HG02678 (cell line): Measurements from ENCODE around the gene ZSCAN4.

Source experiments
- ATAC-seq: cut with Tn5 transposase; IDR thresholded peaks from one replicate; pipeline ENCODE4 v1.9.1; 2021; ENCODE audit warnings: mild to moderate bottlenecking, moderate library complexity; ENCODE audit not compliant: unreplicated experiment

Gene ZSCAN4

DNA sequence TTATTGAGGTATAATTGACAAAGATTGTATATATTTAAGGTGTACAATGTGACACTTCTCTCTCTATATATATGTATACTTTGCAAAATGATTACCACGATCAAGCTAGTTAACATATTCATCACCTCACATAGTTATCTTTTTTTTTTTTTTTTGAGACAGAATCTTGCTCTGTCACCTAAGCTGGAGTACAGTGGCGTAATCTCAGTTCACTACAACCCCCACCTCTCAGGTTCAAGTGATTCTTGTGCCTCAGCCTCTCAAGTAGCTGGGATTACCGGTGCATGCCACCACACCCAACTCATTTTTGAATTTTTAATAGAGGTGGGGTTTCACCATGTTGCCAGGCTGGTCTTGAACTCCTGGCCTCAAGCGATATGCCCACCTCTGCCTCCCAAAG lies 3.7 kb downstream of the ZSCAN4 start:
- no peak for ATAC-seq

DNA sequence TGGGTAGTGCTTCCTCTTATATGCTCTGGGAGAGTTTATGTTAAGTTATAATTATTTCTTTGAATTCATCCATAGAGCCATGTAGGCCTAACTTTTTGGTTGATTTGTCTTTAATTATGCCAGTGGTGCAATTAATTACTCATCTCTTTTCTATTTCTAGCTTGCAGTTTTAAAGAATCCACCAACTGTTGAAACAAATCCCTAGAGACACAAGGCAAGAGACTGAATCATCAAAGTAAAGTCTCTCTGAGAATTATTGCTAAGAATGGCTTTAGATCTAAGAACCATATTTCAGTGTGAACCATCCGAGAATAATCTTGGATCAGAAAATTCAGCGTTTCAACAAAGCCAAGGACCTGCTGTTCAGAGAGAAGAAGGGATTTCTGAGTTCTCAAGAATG lies 7.1 kb downstream of the ZSCAN4 start:
- ATAC-seq = no peak

DNA sequence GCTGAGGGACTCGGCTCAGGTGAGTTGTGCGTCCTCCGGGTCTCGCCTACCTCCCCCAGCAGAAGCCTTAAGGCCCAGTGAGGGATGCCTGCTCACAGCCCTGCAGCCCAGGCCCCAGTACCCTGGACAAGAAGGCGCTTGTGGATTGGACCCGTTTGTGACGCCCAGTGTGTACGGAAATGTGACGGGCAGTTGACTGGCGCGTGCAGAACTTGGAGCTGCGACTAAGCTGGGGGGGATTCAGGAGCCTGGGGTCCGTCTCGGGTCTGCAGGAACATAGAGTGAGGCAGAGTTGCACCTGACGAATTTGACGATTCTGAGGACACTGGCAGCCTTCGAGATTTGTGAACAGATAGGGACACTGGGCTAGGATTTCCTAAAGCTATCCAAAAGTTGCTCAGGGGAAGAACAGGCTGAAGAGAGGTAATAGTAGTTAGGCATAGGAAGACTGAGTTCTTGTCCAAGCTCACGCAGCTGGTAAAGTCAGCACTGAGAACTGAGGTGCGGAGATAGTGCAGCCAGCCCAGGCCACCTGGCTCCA lies 13.6 kb downstream of the ZSCAN4 start:
- ATAC-seq = peak; percentile 19

DNA sequence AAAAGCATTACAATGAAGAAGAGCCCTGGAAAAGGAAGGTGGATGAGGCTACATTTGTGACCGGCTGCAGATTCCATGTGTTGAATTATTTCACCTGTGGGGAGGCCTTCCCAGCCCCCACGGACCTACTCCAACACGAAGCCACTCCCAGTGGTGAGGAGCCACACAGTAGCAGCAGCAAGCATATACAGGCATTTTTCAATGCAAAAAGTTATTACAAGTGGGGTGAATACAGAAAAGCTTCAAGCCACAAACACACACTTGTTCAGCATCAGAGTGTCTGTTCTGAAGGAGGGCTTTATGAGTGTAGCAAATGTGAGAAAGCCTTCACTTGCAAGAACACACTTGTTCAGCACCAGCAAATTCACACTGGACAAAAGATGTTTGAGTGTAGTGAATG lies 18.0 kb downstream of the ZSCAN4 start:
- ATAC-seq = no peak

DNA sequence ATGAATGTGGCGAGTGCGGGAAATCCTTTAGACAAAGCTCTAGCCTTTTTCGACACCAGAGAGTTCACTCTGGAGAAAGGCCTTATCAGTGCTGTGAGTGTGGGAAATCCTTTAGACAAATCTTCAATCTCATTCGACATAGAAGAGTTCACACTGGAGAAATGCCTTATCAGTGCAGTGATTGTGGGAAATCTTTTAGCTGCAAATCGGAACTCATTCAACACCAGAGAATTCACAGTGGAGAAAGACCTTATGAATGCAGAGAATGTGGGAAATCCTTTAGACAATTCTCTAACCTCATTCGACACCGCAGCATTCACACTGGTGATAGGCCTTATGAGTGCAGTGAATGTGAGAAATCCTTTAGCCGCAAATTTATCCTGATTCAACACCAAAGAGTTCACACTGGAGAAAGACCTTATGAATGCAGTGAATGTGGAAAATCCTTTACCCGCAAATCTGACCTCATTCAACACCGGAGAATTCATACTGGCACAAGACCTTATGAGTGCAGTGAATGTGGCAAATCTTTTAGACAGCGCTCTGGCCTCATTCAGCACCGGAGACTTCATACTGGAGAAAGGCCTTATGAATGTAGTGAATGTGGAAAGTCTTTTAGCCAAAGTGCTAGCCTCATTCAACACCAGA lies 18.8 kb downstream of the ZSCAN4 start:
- ATAC-seq = no peak

DNA sequence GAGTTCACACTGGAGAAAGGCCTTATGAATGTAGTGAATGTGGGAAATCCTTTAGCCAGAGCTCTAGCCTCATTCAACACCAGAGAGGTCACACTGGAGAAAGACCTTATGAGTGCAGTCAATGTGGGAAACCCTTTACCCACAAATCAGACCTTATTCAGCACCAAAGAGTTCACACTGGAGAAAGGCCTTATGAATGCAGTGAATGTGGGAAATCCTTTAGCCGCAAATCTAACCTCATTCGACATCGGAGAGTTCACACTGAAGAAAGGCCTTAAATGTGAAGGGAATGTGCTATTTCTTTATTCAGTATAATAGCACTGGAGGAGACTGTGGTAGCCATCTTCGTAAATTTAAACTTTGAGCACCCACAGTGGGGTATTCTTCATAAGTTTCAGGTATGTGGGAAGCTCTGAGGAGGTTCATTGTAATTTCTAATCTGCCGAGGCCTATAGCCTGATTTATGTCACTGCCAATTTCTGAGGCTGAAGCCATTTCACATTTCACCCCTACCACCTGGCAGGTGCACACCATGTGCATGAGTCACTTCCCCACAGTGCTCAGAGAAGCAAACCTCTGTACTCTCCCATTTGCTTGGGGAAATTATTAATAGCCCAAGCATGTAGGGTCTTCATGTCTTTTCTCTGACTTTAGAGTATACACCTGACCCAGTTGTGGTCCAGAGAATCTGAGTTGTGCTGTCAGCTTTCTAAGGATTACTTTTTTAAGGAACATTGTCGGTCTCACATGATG lies 19.5 kb downstream of the ZSCAN4 start:
- ATAC-seq = no peak

DNA sequence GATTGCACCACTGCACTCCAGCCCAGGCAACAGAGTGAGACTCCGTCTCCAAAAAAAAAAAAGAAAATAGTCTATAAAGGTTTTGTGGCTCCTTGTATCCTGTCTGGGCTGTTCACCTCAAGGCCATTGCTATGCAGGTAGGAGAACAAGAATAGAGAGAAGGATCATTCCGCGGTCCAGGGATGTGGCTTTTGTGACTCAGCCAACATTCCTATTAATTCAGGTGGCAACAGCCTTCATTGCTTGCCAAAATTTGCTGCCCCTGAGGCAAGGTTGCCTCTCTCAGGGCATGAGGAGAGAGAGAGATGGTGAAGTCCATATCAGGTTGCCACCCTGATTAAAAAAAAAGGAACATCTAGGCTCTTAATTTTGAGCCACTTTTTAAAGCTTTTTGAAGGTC lies 21.0 kb downstream of the ZSCAN4 start:
- no peak for ATAC-seq

DNA sequence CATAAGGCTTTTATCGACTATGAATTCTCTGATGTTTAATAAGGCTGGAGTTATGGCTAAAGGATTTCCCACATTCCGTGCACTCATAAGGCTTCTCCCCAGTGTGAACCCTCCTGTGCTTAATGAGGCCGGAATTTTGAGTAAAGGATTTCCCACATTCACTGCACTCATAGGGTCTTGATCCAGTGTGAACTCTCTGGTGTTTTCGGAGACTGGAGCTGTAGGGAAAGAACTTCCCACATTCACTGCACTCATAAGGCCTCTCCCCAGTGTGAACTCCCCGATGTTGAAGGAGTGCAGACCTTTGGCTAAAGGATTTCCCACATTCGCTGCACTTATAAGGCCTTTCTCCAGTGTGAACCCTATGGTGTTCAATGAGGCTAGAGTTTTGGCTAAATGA lies 32.9 kb downstream of the ZSCAN4 start:
- no peak for ATAC-seq

DNA sequence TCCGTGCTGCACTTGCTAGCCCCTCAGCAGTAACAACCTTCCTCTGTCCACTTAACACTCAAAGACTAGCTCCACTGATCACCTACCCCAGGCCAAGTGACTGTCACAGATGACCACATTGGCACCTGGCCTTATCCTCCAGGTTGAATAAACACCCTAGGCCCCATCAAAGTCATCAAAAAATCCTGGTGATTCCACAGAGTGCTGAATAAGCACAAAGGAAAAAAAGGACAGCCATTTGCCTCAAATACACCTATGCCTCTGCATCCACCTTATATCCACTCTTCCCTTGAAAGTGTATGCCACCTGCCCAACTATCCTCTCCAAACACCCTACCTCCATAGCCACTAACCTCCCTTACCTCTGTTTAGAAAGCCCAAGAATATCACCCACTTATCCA lies 37.6 kb downstream of the ZSCAN4 start:
- ATAC-seq = no peak

DNA sequence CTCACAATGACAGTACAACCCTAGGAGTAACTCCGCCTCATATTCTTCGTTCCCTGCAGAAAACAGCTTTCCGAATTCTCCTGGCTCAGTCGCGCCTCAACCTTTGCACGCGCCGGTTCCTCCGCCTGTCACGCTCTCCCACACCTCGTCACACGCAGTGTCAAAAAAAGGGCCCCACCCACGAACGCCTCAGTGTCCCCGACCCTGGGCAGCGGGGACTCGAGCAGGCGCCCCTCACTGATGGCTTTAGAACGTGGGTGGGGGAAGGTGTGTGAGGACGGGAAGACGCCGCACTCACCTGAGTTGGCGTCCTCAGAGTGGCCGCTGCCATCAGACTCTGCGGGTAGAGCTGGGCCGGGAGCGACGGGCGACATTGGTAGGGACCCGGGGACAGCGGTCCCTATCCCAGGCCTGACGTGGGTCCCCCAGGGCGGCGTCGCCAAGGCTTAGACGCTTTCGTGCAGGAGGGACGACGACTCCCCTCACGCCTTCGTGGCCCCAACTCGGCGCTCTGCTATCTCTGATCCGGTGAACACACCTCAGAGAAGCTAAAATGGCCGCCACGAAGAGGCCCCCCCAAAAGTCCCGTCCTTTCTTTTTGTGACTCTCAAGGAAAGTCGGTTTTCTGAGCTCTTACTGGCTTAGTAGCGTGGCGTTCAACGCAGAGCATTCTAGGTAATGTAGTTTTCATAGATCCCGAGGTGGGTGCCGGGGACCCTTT lies 40.1 kb downstream of the ZSCAN4 start, which contains the start of gene ZNF154:
Gene ZNF154, minus strand, starts transcription at position 564 of the 721 bp plus-strand sequence. Its CDS starts 233 bp downstream, at position 331.
- ATAC-seq = no peak

DNA sequence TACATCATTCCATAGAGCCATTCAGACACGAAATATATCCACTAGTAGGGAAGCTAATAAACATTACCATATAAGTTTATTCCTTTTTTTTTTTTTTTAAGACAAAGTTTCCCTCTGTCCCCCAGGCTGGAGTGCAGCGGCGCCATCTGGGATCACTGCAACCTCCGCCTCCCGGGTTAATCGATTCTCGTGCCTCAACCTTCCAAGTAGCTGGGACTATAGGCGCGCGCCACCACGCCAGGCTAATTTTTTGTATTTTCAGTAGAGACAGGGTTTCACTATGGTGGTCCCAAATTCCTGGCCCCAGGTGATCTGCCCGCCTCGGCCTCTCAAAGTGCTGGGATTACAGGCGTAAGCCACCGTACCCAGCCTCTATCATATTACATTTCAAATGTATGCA lies 40.9 kb downstream of the ZSCAN4 start:
- ATAC-seq = no peak

DNA sequence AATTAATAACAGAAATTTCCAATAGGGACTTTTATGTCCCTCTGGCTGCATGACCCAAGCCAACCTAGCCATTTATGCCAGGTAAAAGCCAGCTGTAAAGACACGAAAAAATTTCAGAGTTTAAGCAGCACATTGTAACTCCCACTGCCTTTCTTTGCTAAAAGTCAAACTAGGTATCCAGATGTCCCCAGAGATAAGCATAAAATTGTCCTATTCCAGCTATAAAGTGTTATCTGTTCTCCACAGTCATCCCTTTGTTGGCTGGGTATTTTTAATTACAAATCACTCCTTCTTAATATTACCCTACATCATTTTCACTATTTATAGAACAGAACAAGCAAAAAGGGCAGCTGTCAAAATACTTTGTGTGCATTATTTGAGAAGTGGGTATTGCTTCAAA lies 43.5 kb downstream of the ZSCAN4 start:
- ATAC-seq = no peak

DNA sequence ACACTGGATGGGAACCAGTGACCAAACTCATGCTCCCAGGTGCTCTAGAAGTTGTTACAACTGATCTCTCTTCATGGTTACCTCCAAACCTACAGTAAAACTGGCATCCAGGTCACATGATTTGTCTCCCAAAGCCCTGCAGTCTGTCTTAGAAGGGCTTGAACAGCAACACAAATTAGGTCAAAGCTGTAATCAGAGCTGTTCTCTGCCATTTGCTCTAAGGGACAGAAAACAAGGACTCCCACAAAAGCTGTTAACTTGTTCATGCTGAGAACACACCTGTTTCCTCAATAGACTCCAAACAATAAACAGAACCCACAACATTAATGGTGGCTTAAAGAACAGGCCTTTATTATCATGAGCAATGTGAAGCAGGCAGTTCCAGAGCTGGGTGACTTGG lies 50.7 kb downstream of the ZSCAN4 start:
- no peak for ATAC-seq

DNA sequence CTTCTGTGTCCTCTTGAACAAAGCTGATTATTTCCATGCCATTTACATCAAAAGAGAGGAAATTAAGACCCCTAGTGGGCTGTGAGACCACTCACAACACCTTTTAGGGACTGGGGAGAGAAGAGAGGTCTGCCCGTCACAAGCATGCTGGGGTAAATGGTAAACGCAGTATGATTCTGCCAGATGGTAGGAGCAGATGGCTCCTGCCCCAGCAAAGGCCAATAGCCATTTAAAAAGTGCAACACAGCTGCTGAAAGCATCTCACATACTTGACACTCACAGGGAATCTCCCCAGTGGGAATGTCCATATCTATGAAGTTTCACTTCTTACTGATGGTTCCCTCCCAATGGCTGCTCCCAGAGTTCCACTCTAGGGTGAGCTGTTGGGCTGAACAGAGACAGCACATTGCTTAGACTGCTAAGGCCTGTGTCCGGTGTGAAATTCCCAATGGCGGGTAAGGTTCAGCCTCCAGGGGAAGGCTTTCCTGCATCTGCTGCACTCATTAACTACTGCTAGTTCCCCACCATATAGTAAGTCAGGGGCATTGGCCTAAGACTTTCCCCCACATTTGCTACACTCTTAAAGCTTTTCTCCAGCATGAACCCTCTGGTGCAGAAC lies 51.3 kb downstream of the ZSCAN4 start:
- ATAC-seq = no peak

DNA sequence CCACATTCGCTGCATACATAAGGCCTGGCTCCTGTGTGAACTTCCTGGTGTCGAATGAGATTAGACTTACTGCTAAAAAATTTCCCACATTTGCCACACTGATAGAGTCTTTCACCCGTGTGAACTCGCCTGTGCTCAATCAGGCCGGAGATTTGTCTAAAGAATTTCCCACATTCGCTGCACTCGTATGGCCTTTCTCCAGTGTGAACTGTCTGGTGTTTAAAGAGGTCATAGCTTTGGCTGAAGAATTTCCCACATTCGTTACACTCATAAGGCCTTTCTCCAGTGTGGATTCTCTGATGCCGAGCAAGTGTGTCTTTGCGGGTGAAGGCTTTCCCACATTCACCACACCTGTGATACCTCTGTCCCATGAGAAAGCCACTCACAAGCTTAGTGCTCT lies 52.1 kb downstream of the ZSCAN4 start:
- no peak for ATAC-seq
